GM21825 (cell line): ENCODE measurements around the gene BBX.
"Not testable (repeated sequence)": the region's sequence is repeated elsewhere in the genome, so short reads cannot be mapped to it uniquely, and the experiment has no call there.

Source experiments
- ATAC-seq: cut with Tn5 transposase; IDR thresholded peaks from one replicate; pipeline ENCODE4 v1.9.1; 2021; ENCODE audit warnings: mild to moderate bottlenecking, moderate library complexity; ENCODE audit not compliant: unreplicated experiment

Gene BBX

GRCh38 chr3:107540857-107541256 lies 18.1 kb downstream of the BBX start:
- no peak for ATAC-seq

DNA sequence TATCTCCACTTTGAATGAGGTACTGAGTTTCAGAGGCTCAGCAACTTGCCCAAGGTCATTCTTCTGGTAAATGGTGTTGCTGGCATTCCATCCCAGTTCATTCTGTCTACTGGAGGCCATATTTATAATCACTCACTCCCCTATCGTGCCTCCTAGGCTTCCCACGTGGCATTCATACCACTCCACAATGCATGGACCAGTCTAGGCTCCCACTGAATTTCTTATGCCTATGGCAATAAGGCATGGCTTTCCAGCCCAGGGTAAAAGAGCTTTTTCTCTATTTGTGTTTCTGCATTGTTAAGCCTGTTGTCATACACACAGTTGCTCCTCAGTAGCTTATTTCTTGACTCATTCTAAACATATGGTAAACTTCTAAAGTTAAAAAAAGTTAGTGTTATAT lies 19.9 kb downstream of the BBX start:
- ATAC-seq: no peak

- ATAC-seq: no peak
Measured at GRCh38 chr3:107543666-107544065, 20.9 kb downstream of the BBX start.

DNA sequence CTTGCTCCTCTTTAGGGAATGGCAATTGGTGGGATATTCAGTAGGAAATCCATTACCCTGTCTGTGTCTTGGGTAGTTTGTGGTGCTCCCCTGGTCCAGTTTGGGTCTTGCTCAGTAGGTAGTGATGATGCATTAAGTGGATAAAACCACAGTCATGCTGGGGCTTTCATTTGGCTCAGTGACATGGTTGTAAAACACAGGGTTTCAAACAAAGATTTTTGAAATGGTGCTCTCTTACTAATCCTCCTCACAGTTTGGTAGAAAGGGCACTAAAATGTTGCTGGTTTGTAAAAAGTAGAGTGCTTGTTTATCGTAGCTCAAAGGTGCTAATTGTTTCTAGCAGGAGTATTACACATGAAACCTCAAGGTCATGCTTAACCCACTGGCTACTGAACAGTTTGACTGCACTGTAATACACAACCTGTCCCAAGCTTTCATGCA lies 22.9 kb downstream of the BBX start:
- no peak for ATAC-seq

DNA sequence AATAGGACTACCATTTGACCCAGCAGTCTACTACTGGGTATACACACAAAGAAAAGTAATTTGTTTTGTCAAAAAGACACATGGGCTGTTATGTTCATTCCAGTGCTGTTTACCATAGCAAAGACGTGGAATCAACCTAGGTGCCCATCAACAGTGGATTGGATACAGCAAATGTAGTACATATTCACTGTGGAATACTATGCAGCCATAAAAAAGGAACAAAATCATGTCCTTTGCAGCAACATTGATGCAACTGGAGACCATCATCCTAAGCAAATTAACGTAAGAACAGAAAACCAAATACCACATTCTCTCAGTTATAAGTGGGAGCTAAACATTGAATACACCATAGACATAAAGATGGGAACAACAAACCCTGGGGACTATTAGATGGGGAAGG lies 25.8 kb downstream of the BBX start:
- no peak for ATAC-seq

DNA sequence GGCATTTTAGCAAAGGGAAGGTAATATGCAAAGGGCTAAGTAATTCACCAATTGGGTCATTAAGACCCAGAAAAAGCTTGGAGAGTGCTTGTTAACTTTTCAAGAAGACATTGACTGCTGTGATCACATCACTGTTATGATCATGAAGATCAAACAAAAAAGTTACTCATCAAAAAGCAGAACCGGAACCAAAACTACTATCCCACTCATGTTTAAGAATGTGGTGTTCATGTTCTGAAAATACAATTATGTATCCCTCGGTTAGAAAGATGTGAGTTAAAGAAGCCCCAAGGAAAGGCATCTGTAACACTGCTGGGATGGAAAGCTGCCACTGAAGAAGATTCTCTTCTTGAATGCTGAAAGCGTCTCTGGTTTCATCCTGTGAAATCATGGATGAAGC lies 32.6 kb downstream of the BBX start:
- no peak for ATAC-seq

GRCh38 chr3:107557743-107558142 lies 35.0 kb downstream of the BBX start:
- no peak for ATAC-seq

DNA sequence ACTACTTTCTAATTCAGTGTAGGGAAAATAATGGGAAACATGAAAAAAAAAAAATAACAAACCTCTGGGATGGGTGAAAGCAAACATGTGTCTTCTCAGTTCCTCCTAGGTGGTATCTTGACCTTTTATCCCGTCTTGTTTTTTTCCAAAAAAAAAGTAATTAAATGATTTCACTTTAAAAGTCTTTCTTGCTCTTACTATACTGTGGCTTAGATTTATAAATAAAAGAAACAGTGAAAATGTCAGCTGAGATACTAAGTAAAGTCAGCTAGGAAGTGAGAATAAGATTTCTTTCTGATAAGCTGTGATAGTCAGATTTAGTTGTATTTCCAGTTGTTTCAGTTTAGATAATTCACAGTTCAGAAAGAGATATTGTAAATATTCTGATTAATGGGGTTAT lies 37.4 kb downstream of the BBX start:
- ATAC-seq: no peak

- ATAC-seq: no peak
Measured at GRCh38 chr3:107561980-107562379, 39.2 kb downstream of the BBX start.

GRCh38 chr3:107562969-107563529 lies 40.3 kb downstream of the BBX start:
- no peak for ATAC-seq

GRCh38 chr3:107565244-107565643 lies 42.5 kb downstream of the BBX start:
- not testable (repeated sequence) for ATAC-seq

- not testable (repeated sequence) for ATAC-seq
Measured at GRCh38 chr3:107571089-107571488, 48.3 kb downstream of the BBX start.

DNA sequence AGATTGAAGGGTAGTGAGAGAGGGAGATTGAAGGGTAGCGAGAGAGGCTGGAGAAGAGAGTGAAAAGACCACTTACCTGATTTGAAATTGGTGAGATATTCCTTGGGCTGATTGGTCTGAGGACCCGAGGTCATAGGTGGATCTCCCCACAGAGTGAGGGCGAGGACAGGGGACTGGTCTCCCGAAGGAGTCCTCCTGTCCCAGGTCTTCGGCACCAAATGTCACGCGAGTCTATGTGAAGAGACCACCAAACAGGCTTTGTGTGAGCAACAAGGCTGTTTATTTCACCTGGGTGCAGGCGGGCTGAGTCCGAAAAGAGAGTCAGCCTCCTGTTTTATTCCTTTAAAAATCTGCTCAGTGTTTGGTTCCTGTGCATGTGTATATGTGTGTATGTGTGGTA lies 48.7 kb downstream of the BBX start:
- ATAC-seq: not testable (repeated sequence)

DNA sequence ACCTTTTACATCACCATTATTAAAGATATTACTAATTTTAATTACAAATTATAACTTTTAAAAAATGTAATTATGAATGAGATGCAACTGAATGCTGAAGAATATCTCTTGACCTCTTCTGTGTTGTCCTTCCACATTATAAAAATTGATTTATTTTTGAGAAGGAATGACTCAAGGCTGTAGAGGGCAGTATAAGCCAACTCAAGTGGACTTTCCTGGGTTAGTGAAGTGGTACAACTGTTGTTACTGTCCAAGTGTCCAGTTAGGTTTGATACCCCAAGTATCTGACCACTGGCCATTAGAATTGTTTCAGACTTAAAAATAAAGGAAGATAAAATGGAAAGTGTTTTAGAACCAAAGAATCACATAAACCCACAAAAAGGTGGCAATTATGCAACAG lies 51.9 kb downstream of the BBX start:
- ATAC-seq: peak; percentile 58

- no peak for ATAC-seq
Measured at GRCh38 chr3:107578091-107578490, 55.3 kb downstream of the BBX start.

GRCh38 chr3:107578523-107578922 lies 55.8 kb downstream of the BBX start:
- no peak for ATAC-seq

GRCh38 chr3:107579371-107579770 lies 56.6 kb downstream of the BBX start:
- no peak for ATAC-seq

DNA sequence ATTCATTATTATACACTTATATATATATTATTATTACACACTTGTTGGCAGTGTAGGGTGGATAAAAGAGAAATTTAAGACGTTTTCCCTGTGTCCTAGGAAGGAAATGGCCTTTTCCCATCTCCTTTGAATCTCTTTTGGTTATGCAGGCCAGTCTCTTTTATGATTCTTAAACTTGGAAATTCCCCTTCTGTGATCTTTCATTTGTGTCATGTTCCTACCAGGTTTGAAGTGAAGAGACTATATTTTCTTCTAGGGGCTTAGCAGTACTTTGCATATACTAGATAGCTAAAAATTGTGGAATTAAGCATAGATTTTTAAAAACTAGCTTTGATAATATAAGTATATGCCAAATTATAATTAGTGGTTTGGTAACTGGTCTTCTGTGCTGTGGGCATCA lies 58.5 kb downstream of the BBX start:
- no peak for ATAC-seq

GRCh38 chr3:107588217-107588616 lies 65.5 kb downstream of the BBX start:
- ATAC-seq: no peak

- ATAC-seq: peak; percentile 84
Measured at GRCh38 chr3:107589454-107589853, 66.7 kb downstream of the BBX start.

GRCh38 chr3:107590786-107591185 lies 68.0 kb downstream of the BBX start:
- no peak for ATAC-seq

DNA sequence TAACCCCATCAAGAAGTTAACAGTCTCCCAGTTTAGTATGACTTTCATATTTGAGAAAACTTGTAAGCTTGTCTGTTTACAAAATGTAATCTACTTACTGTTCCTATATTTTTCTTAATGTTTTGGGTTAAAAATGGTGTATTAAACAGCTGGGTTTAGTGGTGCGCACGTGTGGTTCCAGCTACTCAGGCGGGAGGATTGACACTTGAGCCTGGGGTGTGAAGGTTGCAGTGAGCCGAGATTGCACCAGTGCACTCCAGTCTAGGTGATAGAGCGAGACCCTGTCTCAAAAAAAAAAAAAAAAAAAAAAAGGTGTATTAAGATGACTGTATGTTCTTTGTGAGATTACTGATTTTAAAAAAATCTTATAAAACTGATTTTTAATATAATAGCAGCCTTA lies 69.3 kb downstream of the BBX start:
- ATAC-seq: no peak

GRCh38 chr3:107594870-107595269 lies 72.1 kb downstream of the BBX start:
- ATAC-seq: no peak
